ENCODE data around the gene SRSF1. TPM values are rescaled to one million over a fixed set of nuclear protein-coding genes. Genes with fewer than 3 reads are reported as not detected.
A peak's percentile ranks its signal among the peaks of the same experiment; 100 is the strongest.

Gene SRSF1
- polyA plus RNA-seq, 3 donors: 51.2 to 72.1 (median 61.6) TPM

- Mint-ChIP-seq H3K27me3 (ENCODE audit: low read depth in 3 of 3) (no peaks in the 10 kb centered on the region), H3K36me3 (peaks cover 11 to 14% of the 10 kb centered on the region in 2 donors), H3K4me3 (peak overlapping the region in 1 of 2 donors; percentile 62), H3K9me3 (no peaks in the 10 kb centered on the region), H3K4me1 (peaks cover 38% of the 10 kb centered on the region), H3K27ac (peak overlapping the region in 2 of 7 donors; percentile 30 to 69)
- no peaks in the 10 kb centered on the region for H3K9me3 ChIP-seq (replicated peaks in 1 of 2; ENCODE audit: control insufficient read depth in 1 of 2, insufficient read depth in 1 of 2, low read length in 2 of 2)
- intact Hi-C loops (cut with micrococcal nuclease): loop anchor here in 1 of 2 donors (2.0 kb wide), 1 partner anchor 135 kb away; no protein-coding TSS in a partner anchor
- H4K20me1 ChIP-seq (ENCODE audit: insufficient read depth, low read length): peaks cover 11% of the 10 kb centered on the region
- H3K4me3 ChIP-seq (replicated peaks in 1 of 3; ENCODE audit: low read depth in 2 of 3, low read length in 3 of 3): peak overlapping the region in 1 of 3 experiments; percentile 25
- no peaks in the 10 kb centered on the region for H3K27me3 ChIP-seq (ENCODE audit: control insufficient read depth in 2 of 2, insufficient read depth in 2 of 2, low read length in 2 of 2)
- H3K4me1 ChIP-seq (ENCODE audit: control insufficient read depth in 1 of 2, insufficient read depth in 2 of 2, low read length in 2 of 2): peaks cover 19 to 29% of the 10 kb centered on the region in 2 donors
- H3K27ac ChIP-seq (ENCODE audit: low read depth in 1 of 2, low read length in 2 of 2): no peak overlapping the region
- peak overlapping the region; percentile 47 for H3K4me2 ChIP-seq (replicated peaks; ENCODE audit: extremely low read depth, low read length, poor library complexity, severe bottlenecking)
- no peak overlapping the region for H3K9ac ChIP-seq (ENCODE audit: insufficient read depth, low read length, poor library complexity, severe bottlenecking)
- peak in 2 of 3 donors; percentile 30 to 39 for DNase-seq
- WGBS (ENCODE audit: insufficient coverage): 0% methylated on average over 1 of the region's 3 CpGs
- H2AFZ ChIP-seq (ENCODE audit: insufficient read depth, low read depth, low read length, poor library complexity, severe bottlenecking): no peak overlapping the region
- peaks cover 0 to 17% of the 10 kb centered on the region in 2 donors for H3K36me3 ChIP-seq (replicated peaks in 1 of 2; ENCODE audit: control insufficient read depth in 1 of 2, insufficient read depth in 2 of 2, low read length in 2 of 2)
- no peak for TF ChIP-seq CTCF (IDR thresholded peaks at IDR 0.05)
- peaks cover 2% of the 10 kb centered on the region for H3K79me2 ChIP-seq (ENCODE audit: insufficient read depth, low read length)
Observed at GRCh38 chr17:57993471-57994365, 13.3 kb downstream of the SRSF1 start.

- Histone ChIP-seq H3K27me3 (ENCODE audit: control insufficient read depth in 2 of 2, insufficient read depth in 2 of 2, low read length in 2 of 2) (no peaks in the 10 kb centered on the region), H3K36me3 (replicated peaks in 1 of 2; ENCODE audit: control insufficient read depth in 1 of 2, insufficient read depth in 2 of 2, low read length in 2 of 2) (no peaks in the 10 kb centered on the region), H3K4me3 (replicated peaks in 1 of 3; ENCODE audit: low read depth in 2 of 3, low read length in 3 of 3) (no peak overlapping the region), H3K4me2 (replicated peaks; ENCODE audit: extremely low read depth, low read length, poor library complexity, severe bottlenecking) (no peak overlapping the region), H3K9ac (ENCODE audit: insufficient read depth, low read length, poor library complexity, severe bottlenecking) (no peak overlapping the region), H4K20me1 (ENCODE audit: insufficient read depth, low read length) (peaks cover 13% of the 10 kb centered on the region), H3K79me2 (ENCODE audit: insufficient read depth, low read length) (peaks cover 21% of the 10 kb centered on the region), H3K27ac (ENCODE audit: low read depth in 1 of 2, low read length in 2 of 2) (no peak overlapping the region), H3K9me3 (replicated peaks in 1 of 2; ENCODE audit: control insufficient read depth in 1 of 2, insufficient read depth in 1 of 2, low read length in 2 of 2) (no peaks in the 10 kb centered on the region), H3K4me1 (ENCODE audit: control insufficient read depth in 1 of 2, insufficient read depth in 2 of 2, low read length in 2 of 2) (peaks cover 27 to 39% of the 10 kb centered on the region in 2 donors), H2AFZ (ENCODE audit: insufficient read depth, low read depth, low read length, poor library complexity, severe bottlenecking) (no peak overlapping the region)
- DNase-seq: no peak
- peaks cover 0 to 2% (median 0%) of the 10 kb centered on the region in 3 donors for H3K27me3 Mint-ChIP-seq (ENCODE audit: low read depth in 3 of 3)
- intact Hi-C loops (cut with micrococcal nuclease): no loop called here
- H3K4me1 Mint-ChIP-seq: peaks cover 44% of the 10 kb centered on the region
- H3K27ac Mint-ChIP-seq: no peak overlapping the region
- no peaks in the 10 kb centered on the region for H3K36me3 Mint-ChIP-seq
- H3K4me3 Mint-ChIP-seq: no peak overlapping the region
- no peak for TF ChIP-seq CTCF (IDR thresholded peaks at IDR 0.05)
- H3K9me3 Mint-ChIP-seq: no peaks in the 10 kb centered on the region
Observed at GRCh38 chr17:57991537-57991936, 15.5 kb downstream of the SRSF1 start.
